Measurements from ENCODE around the gene NEGR1.

DNA sequence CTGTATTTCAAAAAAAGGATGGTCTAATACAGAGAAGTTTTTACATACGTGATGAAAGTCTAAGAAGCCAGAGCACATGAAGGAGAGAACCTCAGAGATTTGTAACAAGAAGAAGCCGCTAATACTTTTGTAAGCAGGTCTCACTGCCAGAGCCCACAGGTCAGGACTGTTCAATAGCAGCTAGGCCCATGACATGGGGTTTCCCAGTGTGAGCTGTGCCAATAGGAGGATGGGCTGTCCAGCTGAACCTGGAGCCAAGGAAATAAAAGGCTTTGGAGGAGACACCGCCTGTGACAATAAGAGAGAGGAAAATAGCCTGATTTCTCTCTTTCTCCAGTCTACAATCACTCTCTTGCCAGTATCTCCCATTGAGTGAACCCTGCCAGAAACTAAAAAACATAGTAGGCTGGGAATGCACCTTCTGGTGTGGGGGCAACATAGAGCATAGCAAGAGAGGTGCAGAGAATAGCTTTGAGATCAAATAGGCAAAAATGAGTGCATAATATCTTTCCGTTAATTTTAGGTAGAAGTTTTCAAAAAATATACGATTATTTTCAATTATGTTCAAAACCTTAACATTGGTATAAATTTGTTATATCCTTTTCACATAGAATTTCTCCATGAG is 360.3 kb downstream of the NEGR1 start:
- TF ChIP-seq, protein P1, sequence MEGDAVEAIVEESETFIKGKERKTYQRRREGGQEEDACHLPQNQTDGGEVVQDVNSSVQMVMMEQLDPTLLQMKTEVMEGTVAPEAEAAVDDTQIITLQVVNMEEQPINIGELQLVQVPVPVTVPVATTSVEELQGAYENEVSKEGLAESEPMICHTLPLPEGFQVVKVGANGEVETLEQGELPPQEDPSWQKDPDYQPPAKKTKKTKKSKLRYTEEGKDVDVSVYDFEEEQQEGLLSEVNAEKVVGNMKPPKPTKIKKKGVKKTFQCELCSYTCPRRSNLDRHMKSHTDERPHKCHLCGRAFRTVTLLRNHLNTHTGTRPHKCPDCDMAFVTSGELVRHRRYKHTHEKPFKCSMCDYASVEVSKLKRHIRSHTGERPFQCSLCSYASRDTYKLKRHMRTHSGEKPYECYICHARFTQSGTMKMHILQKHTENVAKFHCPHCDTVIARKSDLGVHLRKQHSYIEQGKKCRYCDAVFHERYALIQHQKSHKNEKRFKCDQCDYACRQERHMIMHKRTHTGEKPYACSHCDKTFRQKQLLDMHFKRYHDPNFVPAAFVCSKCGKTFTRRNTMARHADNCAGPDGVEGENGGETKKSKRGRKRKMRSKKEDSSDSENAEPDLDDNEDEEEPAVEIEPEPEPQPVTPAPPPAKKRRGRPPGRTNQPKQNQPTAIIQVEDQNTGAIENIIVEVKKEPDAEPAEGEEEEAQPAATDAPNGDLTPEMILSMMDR (IDR thresholded peaks at IDR 0.05; ENCODE audit: extremely low read depth in 1 of 2, insufficient read depth in 1 of 2, low read depth in 1 of 2, low read length in 2 of 2): no peak
- TF ChIP-seq POLR2AphosphoS5 (IDR thresholded peaks at IDR 0.05; ENCODE audit: insufficient read depth, low read depth, low read length): no peak
- TF ChIP-seq, protein P2, sequence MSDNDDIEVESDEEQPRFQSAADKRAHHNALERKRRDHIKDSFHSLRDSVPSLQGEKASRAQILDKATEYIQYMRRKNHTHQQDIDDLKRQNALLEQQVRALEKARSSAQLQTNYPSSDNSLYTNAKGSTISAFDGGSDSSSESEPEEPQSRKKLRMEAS (IDR thresholded peaks at IDR 0.05; ENCODE audit: insufficient read depth, insufficient read length): no peak
- TF ChIP-seq POLR2A (IDR thresholded peaks at IDR 0.05; ENCODE audit: low read depth, low read length): no peak
- TF ChIP-seq MYC (IDR thresholded peaks at IDR 0.05; ENCODE audit: low read depth, low read length): no peak
